ENCODE data around the gene MTOR. TPM values are rescaled to one million over a fixed set of nuclear protein-coding genes. Genes with fewer than 3 reads are reported as not detected.
A peak's percentile ranks its signal among the peaks of the same experiment; 100 is the strongest.

The MTOR gene
- total and polyA plus RNA-seq, 10 donors: 12.5 to 50.9 (median 35.5) TPM

DNA sequence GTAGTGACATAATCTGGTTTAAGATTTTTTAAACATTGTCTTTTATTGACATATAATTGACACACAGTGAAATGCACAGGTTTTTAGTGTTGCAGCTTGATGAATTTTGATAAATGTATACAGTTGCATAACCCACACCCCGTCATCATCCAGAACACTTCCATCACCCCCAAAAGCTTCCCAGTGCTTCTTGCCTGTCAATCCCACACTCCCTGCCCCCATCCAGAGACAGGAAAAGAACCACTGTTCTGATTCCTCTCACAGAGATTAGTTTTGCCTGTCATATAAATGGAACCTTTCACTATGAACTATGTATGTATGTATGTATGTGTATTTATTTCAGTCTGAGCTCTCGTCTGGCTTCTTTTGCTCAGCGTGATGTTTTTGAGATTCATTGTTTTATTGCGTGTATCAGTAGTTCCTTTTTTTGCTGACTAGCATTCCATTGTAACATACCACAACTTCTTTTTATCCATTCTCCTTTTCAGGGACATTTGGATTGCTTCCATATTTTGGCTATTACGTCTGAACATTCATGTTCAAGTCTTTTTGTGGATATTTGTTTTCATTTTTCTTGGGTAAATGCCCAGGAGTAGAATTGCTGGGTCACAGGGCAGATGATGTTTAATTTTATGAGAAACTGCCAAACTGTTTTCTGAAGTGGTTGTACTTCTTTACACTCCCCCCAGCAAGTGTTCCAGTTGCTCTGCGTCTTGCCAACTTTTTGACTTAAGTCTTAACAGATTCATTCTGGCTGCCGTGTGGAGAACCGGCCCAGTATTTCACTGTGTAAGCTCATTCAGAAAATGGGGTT is 19.4 kb upstream of the MTOR start:
- Histone ChIP-seq H3K4me3 (peak overlapping the region in 1 of 8 donors; percentile 1), H3K4me1 (peaks cover 12 to 69% (median 31%) of the 10 kb centered on the region in 6 donors), H3K27me3 (replicated peaks in 1 of 7) (no peaks in the 10 kb centered on the region), H3K9me3 (no peaks in the 10 kb centered on the region), H3K36me3 (peaks cover 2 to 60% (median 24%) of the 10 kb centered on the region in 6 donors), H3K27ac (peak overlapping the region; percentile 33 to 82 (median 71))
- 54 to 72% (median 65%) methylated on average over 8 of the region's 8 CpGs for WGBS, 5 donors
- intact Hi-C loops (cut with DNase I; ENCODE audit: low total_unique reads): no loop called here
- TF ChIP-seq POLR2A (IDR thresholded peaks at IDR 0.05) (no peak), POLR2AphosphoS5 (IDR thresholded peaks at IDR 0.05) (no peak)
- TF ChIP-seq, protein P1, sequence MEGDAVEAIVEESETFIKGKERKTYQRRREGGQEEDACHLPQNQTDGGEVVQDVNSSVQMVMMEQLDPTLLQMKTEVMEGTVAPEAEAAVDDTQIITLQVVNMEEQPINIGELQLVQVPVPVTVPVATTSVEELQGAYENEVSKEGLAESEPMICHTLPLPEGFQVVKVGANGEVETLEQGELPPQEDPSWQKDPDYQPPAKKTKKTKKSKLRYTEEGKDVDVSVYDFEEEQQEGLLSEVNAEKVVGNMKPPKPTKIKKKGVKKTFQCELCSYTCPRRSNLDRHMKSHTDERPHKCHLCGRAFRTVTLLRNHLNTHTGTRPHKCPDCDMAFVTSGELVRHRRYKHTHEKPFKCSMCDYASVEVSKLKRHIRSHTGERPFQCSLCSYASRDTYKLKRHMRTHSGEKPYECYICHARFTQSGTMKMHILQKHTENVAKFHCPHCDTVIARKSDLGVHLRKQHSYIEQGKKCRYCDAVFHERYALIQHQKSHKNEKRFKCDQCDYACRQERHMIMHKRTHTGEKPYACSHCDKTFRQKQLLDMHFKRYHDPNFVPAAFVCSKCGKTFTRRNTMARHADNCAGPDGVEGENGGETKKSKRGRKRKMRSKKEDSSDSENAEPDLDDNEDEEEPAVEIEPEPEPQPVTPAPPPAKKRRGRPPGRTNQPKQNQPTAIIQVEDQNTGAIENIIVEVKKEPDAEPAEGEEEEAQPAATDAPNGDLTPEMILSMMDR (IDR thresholded peaks at IDR 0.05 in 8 of 11, conservative IDR thresholded peaks at IDR 0.05 in 3 of 11): no peak
- no peak for DNase-seq

DNA sequence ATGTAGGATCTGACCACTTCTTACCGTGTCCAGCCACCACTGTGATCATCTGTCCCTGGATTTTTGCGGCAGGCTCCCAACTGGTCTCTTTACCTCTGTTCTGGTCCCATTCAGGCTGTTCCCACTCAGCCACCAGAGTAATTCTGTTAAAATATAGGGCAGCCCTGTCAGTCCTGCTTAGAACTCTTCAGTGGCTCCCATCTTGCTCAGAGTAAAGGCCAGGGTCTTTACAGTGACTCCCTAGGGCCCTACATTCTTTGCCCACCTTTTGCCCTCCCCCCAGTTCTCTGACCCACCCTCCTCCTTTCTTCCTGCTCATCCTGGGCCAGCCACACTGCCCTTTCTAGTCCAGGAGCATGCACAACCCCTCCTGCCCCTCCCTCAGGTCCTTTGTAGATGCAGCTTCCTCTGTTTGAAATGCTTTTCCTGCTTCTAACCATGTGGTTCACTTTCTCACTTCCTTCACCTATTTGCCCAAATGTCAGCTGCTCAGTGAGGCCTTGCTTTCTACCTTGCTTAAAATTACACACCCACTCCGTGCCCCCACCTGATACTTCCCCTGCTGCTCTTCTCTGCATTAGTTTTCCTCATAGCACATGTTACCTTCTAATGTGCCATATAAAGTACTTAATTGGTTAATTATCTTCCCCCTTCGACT is 18.5 kb upstream of the MTOR start:
- Histone ChIP-seq H3K27ac (peak overlapping the region; percentile 53 to 82 (median 71)), H3K4me3 (peak overlapping the region in 1 of 8 donors; percentile 1), H3K27me3 (replicated peaks in 1 of 7) (no peaks in the 10 kb centered on the region), H3K9me3 (no peaks in the 10 kb centered on the region), H3K36me3 (peaks cover 2 to 60% (median 16%) of the 10 kb centered on the region in 6 donors), H3K4me1 (peaks cover 17 to 78% (median 40%) of the 10 kb centered on the region in 6 donors)
- no peak for TF ChIP-seq POLR2AphosphoS5 (IDR thresholded peaks at IDR 0.05)
- intact Hi-C loops (cut with DNase I; ENCODE audit: low total_unique reads): no loop called here
- no peak for DNase-seq
- 53 to 59% (median 55%) methylated on average over 4 of the region's 4 CpGs for WGBS, 5 donors

DNA sequence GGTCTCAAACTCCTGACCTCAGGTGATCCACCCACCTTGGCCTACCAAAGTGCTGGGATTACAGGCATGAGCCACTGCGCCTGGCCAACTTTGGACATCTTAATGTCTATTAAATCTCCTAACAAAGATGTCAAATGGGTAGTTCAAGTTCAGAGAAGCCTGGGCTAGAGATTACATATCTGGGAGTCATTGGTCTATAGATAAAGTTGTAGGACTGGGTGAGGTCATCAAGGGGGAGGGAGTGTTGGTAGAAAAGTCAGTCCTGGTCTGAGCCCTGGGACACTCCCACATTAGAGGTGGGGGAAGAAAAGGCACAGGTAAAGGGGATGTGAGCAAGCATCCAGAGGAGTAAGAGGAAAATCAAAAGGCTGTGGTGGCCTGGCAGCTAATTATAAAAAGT is 17.3 kb upstream of the MTOR start:
- H3K4me3 ChIP-seq: no peak overlapping the region
- DNase-seq: no peak
- peaks cover 2 to 53% (median 11%) of the 10 kb centered on the region in 6 donors for H3K36me3 ChIP-seq
- no peaks in the 10 kb centered on the region for H3K27me3 ChIP-seq (replicated peaks in 1 of 7)
- WGBS, 5 donors: 92 to 100% (median 96%) methylated on average over 1 of the region's 1 CpG
- no peaks in the 10 kb centered on the region for H3K9me3 ChIP-seq
- TF ChIP-seq POLR2A (IDR thresholded peaks at IDR 0.05) (no peak), POLR2AphosphoS5 (IDR thresholded peaks at IDR 0.05) (no peak)
- TF ChIP-seq, protein P1 (IDR thresholded peaks at IDR 0.05 in 8 of 11, conservative IDR thresholded peaks at IDR 0.05 in 3 of 11): no peak
- H3K4me1 ChIP-seq: peaks cover 27 to 80% (median 52%) of the 10 kb centered on the region in 6 donors
- peak overlapping the region in 1 of 8 donors; percentile 82 for H3K27ac ChIP-seq
- intact Hi-C loops (cut with DNase I; ENCODE audit: low total_unique reads): no loop called here

DNA sequence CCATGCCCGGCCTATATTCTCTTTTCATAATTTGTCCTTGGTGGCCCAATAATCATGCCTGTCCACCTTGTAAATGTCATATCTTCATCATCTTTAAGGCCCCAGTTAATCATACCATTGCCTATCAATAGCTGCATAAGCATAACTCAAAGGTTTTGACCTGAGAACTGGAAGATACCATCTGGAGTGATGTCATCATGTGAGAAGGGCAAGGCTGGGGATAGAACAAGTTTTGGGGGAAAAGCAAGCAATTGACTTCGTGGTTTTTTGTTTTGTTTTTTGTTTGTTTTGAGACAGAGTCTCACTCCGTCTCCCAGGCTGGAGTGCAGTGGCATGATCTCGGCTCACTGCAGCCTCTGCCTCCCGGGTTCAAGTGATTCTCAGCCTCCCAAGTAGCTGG is 16.8 kb upstream of the MTOR start:
- H3K4me3 ChIP-seq: no peak overlapping the region
- TF ChIP-seq, protein P1 (IDR thresholded peaks at IDR 0.05 in 8 of 11, conservative IDR thresholded peaks at IDR 0.05 in 3 of 11): no peak
- TF ChIP-seq POLR2AphosphoS5 (IDR thresholded peaks at IDR 0.05): no peak
- TF ChIP-seq POLR2A (IDR thresholded peaks at IDR 0.05): no peak
- H3K9me3 ChIP-seq: no peaks in the 10 kb centered on the region
- peaks cover 31 to 82% (median 57%) of the 10 kb centered on the region in 6 donors for H3K4me1 ChIP-seq
- intact Hi-C loops (cut with DNase I; ENCODE audit: low total_unique reads): no loop called here
- H3K36me3 ChIP-seq: peaks cover 2 to 53% (median 11%) of the 10 kb centered on the region in 6 donors
- no peaks in the 10 kb centered on the region for H3K27me3 ChIP-seq (replicated peaks in 1 of 7)
- no peak for DNase-seq
- 91 to 95% (median 94%) methylated on average over 5 of the region's 5 CpGs for whole genome bisulfite sequencing, 5 donors
- H3K27ac ChIP-seq: no peak overlapping the region

All from spleen (tissue), 11 donors.